ENCODE results near the gene ZBTB40.
A peak's percentile ranks its signal among the peaks of the same experiment; 100 is the strongest.

ZBTB40 gene

DNA sequence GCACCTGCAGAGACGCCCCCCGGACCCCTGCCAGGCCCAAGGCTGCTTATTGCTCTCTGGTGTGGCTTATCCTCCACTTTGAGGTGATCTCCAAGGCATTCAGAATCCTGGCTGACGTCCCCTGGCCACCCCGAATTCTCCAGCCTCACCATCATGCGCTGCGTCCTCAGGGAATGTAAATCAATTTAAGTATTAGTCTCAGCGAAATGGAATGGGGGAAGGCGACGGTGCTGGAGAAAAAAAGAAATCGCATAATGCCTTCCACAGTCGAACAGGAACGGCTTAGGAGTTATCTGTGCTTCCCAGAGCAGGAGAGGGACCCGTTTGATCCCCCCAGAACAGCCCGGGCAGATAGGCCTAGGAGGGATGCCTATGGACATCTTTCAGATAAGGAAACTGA, 114.5 kb downstream of the ZBTB40 start:
- no peak for DNase-seq

DNA sequence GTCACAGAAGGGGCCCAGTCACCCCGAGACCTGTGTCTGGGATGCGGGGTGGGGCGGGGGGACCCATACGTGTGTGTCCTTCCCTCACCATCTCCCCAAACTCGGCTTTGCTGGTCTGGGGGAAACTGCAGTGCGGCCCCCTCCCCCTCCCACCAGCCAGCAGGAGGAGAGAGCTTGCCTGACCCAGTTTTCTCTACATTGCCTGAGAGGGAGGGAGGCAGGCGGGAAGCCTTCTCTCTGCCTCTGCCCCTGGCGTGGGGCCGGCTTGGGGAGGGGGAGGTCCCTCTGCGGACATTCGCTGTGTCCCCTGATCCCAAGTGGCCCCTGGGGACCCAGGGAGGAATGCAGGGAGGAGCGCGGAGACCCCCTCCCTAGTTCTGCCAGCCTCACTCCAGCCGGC, 115.5 kb downstream of the ZBTB40 start:
- peak; percentile 90 for DNase-seq

DNA sequence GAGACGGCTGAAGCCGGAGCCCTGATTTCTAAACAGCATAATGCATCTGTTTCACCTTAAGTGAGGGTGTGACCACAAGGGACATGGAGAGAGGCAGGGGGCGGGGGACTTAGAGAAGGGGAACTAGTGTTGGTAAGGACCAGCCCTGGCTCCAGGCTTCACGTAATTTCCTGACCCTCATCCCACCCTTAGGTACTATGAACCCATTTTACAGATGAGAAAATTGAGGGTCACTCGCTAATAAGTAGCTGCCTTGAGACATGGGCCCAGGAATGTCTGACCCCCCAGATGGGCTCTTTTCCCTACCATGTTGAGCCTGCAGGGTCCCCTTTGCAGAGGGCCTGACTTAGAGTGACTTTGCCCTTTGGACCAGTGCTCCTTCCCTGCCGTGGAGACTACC, 116.3 kb downstream of the ZBTB40 start:
- DNase-seq = no peak

DNA sequence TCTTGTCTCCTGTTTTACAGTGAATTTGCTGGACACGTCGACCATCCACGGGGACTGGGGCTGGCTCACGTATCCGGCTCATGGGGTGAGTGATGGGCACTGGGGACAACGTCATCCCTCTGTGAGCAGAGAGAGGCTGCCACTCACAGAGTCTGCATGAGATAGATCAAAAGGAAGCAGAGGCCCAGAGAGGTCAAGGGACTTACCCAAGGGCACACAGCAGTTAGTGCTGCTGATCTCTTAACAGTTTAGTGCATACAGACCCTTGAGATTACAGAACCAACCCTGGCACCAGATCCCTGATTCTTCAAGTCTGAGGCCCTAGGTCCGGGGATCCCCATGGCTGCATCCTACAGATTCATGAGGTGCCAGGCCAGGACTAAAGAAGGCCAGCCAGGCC, 117.6 kb downstream of the ZBTB40 start:
- no peak for DNase-seq

DNA sequence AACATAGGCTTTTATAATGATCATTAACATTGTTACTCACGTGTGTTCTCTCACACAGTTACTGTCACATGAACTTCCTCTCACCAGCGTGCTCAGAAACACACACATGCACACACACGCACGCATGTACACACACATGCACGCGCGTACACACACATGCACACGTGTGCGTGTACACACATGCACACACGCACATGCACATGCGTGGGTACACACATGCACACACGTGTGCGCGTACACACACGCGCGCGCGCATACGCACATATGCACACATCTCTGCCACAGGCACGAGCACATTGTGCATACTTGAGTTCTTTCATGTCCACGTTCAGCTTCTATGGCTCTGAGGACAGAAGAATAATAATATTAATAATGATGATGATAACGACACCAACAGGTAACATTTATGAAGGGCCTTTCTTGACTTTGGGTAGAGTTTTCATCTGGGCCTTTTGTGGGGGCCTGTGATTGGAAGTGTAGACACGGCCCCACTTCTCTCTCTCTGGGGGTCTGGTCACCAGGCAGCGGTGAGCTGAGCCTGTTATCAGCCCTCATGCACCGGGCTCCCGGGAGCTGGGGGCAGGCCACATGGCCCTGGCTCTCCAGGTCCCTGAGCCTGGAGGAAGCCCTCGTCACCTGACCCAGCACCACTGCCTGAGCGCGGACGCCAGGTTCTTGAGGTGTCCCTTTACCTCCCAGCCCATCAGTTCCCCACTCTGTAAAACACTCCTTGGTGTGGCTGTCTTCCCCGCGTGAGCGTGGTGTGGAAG, 118.7 kb downstream of the ZBTB40 start:
- no peak for DNase-seq

DNA sequence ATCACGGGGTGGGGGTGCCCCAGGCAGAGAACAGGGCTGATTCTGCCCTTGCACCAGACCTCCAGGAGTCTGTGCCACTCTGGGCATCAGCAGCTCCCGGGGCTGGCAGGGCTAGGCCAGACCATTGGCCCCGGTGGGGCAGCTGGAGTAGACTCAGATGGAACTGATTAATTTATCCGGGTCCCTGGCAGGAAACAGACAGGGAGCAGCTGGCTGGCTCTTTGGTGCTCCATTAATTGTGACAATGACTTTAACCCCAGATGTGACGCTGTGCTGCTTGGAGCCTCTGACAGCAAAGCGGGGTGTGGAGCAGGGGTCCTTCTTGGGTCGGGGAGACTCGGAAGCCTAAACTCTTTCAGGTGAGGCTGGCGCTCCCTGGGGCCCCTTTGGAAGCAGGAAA, 121.2 kb downstream of the ZBTB40 start:
- no peak for DNase-seq

DNA sequence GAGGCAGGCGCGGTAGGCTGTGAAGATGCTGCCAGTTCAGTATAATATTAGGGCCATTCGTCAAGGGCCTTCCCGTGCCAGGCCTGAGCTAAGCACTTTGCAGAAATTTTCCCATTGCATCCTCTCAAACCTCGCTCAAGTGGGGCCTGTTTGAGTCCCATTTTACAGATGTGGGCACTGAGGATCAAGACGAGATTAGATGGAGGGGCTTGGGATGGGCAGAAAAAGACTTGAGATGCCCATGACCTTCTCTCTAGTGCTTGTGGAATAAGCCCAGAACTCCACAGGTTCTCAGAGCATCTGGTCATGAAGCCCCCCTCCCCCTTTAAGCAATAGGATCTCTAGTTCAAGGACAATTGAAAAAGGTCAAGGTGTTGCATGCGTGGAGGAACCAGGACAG, 121.6 kb downstream of the ZBTB40 start:
- DNase-seq = no peak

DNA sequence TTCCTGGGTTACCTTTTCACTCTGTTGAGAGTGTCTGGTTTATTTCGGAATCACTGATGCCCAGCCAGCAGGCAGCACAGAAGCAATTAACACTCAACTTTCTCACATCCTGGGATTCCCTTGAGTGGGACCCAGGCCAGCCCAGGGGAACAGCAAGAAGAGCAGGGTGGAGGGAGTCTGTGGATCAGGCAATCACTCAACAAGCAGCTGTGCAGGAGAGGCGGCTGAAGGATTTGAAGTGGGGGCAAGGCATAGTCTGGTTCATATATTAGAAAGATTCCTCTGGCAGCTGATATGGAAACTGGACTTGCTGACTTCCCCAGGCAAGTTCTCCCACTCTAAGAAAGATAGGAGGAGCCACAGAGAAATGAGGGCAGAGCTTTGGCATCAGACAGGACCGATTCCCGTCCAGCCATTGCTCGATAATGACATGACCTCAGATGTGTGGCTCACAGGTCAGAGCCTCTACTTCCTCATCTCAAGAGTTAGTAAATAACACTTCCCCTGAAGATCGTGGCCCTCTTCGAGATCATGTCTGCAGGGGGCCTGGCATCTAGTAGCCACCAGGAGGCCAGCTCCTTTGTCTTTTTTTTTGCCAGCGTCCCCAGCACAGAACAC, 124.0 kb downstream of the ZBTB40 start:
- no peak for DNase-seq

DNA sequence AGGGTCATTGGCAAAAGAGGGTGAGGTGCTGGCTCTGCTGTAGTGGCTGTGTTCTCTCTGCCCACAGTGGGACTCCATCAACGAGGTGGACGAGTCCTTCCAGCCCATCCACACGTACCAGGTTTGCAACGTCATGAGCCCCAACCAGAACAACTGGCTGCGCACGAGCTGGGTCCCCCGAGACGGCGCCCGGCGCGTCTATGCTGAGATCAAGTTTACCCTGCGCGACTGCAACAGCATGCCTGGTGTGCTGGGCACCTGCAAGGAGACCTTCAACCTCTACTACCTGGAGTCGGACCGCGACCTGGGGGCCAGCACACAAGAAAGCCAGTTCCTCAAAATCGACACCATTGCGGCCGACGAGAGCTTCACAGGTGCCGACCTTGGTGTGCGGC, 124.5 kb downstream of the ZBTB40 start:
- no peak for DNase-seq

DNA sequence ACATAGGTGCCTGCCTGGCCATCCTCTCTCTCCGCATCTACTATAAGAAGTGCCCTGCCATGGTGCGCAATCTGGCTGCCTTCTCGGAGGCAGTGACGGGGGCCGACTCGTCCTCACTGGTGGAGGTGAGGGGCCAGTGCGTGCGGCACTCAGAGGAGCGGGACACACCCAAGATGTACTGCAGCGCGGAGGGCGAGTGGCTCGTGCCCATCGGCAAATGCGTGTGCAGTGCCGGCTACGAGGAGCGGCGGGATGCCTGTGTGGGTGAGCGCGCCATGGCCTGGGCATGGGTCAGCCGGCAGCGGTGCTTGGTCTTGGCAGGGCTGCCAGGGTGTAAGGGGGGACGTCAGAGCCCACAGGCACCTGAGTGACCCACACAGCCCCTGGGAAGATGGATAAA, 125.0 kb downstream of the ZBTB40 start:
- no peak for DNase-seq

DNA sequence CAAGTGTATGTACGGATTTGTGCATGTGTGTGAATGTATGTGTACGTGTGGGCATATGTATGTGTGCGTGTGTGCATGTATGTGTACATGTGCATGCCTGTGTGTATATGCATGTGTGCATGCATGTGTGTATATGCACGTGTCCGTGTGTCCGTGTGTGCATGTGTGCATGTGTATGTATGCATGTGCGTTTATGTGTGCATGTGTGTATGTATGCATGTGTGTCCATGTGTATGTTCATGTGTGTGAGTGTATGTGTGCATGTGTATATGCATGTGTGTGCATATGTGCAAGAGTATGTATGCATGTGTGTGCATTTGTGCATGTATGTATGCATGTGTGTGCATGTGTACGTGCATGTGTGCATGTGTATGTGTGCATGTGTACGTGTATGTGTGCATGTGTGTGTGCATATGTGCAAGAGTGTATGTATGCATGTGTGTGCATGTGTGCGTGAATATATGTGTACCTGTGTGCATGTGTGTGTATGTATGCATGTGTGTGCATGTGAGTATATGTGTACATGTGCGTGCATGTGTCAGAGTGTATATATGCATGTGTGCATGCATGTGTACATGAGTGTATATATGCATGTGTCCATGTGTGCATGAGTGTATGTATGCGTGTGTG, 127.2 kb downstream of the ZBTB40 start:
- DNase-seq = no peak

DNA sequence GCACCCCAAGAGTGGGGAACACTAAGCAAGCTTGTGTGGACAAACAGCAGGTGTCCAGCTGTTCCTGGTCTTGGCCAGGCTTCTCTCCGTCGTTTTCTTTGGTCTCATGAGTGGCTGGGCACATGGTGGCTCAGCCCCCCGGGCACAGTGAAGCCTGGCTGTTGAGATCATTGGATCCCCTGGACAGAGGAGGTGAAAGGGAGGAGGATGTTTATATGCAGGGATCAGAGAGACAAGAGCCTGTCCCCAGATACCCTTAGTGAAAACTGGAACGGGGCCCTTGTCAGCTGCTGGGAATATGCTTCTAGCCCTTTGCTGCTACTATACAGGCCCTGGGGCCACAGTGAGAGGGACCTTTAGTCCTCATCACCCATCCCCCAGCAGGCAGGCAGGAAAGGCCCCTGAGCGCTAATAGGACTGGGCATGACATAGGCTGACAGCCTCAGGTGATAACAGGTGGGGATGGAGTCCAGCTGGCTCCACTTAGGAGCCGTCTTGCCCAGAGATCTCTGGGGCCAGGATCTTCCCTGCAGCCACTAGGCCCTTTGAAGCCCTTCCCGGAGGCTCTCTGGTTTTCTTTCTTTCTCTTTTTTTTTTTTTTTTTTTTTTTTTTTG, 128.0 kb downstream of the ZBTB40 start:
- DNase-seq = no peak

All from retina (tissue), 1 donor.